HepG2 (cell line): ENCODE results near the gene GPRC5D. TPM values are rescaled to one million over a fixed set of nuclear protein-coding genes. Genes with fewer than 3 reads are reported as not detected.
A peak's percentile ranks its signal among the peaks of the same experiment; 100 is the strongest.

ENCODE experiments used
- AGO2 ChIP-seq: fragments of 200-400 bp; formaldehyde crosslinking; optimal IDR thresholded peaks from 2 replicates; pipeline ENCODE3; 2017; ENCODE audit warnings: mild to moderate bottlenecking, low read depth, low read length, moderate library complexity
- ATF7-NPFF ChIP-seq: sonication (generic); formaldehyde crosslinking; IDR thresholded peaks from 2 replicates; pipeline ENCODE4 v1.8.1; 2023; ENCODE audit warnings: mild to moderate bottlenecking, low read depth, missing genetic modification reagents, moderate library complexity
- EP300 ChIP-seq, 3 experiments: sonication (generic) in 1 of 3; formaldehyde crosslinking in 1 of 3; IDR thresholded peaks; 2 replicates each; pipeline versions ENCODE4 v1.5.1 to v1.6.1; 2011 to 2020; ENCODE audit warnings: low read depth in 2 of 3, low read length in 2 of 3, borderline replicate concordance in 1 of 3, improper control_type of control experiment in 1 of 3, mild to moderate bottlenecking in 1 of 3, missing genetic modification reagents in 1 of 3, moderate library complexity in 1 of 3
- MTF1 ChIP-seq: sonication (generic); formaldehyde crosslinking; IDR thresholded peaks from 2 replicates; pipeline ENCODE4 v1.5.0; 2020; ENCODE audit warnings: missing genetic modification reagents
- PHF21A ChIP-seq: sonication (generic); formaldehyde crosslinking; IDR thresholded peaks from 2 replicates; pipeline ENCODE4 v1.5.0; 2020; ENCODE audit warnings: mild to moderate bottlenecking, missing genetic modification reagents
- SALL2 ChIP-seq: sonication (generic); formaldehyde crosslinking; IDR thresholded peaks from 2 replicates; pipeline ENCODE4 v1.8.1; 2023; ENCODE audit warnings: mild to moderate bottlenecking, missing genetic modification reagents, inconsistent platforms
- SRY ChIP-seq: sonication (generic); formaldehyde crosslinking; IDR thresholded peaks from 2 replicates; pipeline ENCODE4 v1.8.0; 2022; ENCODE audit warnings: mild to moderate bottlenecking, missing genetic modification reagents
- ZNF33B ChIP-seq: sonication (generic); formaldehyde crosslinking; IDR thresholded peaks from 2 replicates; pipeline ENCODE4 v1.5.1; 2020; ENCODE audit warnings: mild to moderate bottlenecking, missing genetic modification reagents
- ZSCAN22 ChIP-seq: sonication (generic); formaldehyde crosslinking; IDR thresholded peaks from 2 replicates; pipeline ENCODE4 v1.4.0; 2020; ENCODE audit warnings: mild to moderate bottlenecking, missing genetic modification reagents
- polyA plus RNA-seq, 8 experiments: library from polyadenylated mRNA; depleted of rRNA in 3 of 8; stranded (reverse) in 7 of 8; unstranded in 1 of 8; fragments of >200 nt; fragmentation: Illumina TruSeq in 4 of 8; extraction: Trizol in 4 of 8; gene quantifications; 2 replicates each; pipeline versions ENCODE4 v1.2.1 to v1.2.3, GENCODE V29; 2011 to 2016; ENCODE audit warnings: low read depth in 4 of 8, missing spikeins in 1 of 8, mixed read lengths in 1 of 8; ENCODE audit not compliant: insufficient read depth in 1 of 8
- total RNA-seq, 5 experiments: library from RNA; depleted of rRNA; stranded (reverse); fragments of >200 nt; fragmentation: Illumina TruSeq; extraction: Trizol; gene quantifications; 2 replicates each; pipeline ENCODE4 v1.2.3, GENCODE V29; 2016; ENCODE audit warnings: low read depth in 1 of 5
- TF ChIP-seq, protein P1 (sequence below): sonication (generic); formaldehyde crosslinking; IDR thresholded peaks from 2 replicates; pipeline ENCODE4 v1.5.0; 2020; ENCODE audit warnings: mild to moderate bottlenecking, missing genetic modification reagents, borderline replicate concordance
- TF ChIP-seq, protein P2 (sequence below): sonication (generic); formaldehyde crosslinking; IDR thresholded peaks from 2 replicates; pipeline ENCODE4 v1.8.1; 2023; ENCODE audit warnings: mild to moderate bottlenecking, missing genetic modification reagents, borderline replicate concordance
- TF ChIP-seq, protein P3 (sequence below): sonication (generic); formaldehyde crosslinking; IDR thresholded peaks from 2 replicates; pipeline ENCODE4 v1.8.0; 2022; ENCODE audit warnings: mild to moderate bottlenecking, missing genetic modification reagents, borderline replicate concordance
- TF ChIP-seq, protein P4 (sequence below): sonication (generic); formaldehyde crosslinking; IDR thresholded peaks from 2 replicates; pipeline ENCODE4 v1.4.0; 2020; ENCODE audit warnings: missing genetic modification reagents

The GPRC5D gene
- total and polyA plus RNA-seq, 2 of the 13 experiments (the other 11 are each of a cell fraction or from before 2014, with no cell fraction given): not detected

DNA sequence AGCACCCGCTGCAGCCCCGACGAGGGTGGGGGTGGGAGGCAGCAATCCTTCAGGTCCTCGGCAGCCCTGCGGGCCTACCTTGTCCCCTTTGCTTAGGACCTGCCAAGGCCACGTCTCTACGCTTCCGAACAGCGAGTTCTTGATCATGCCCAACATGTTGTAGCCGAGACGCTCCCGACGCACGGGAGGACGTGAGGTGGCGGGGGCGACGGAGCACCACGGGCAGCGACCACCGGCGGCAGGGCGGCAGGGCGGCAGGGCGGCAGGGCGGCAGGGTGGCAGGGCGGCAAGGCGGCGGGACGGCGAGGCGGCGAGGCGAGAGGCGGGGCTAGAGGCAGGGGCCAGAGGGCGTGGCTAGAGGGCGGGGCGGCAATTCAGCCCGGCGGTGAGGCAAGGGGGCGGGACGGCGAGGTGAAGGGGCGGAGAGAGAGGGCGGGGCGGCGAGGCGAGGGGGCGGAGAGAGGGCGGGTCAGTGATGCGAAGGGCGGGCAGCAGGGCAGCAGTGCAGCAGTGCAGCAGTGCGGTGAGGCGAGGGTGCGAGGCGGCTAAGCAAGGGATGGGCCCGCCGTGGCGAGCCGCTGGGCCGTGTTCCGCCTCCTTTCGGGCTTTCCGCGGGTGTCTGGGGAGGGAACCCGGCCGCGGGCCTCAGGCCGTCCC lies 48.1 kb upstream of the GPRC5D start, which contains the start of gene HEBP1 (continued):
- TF ChIP-seq, protein P1, sequence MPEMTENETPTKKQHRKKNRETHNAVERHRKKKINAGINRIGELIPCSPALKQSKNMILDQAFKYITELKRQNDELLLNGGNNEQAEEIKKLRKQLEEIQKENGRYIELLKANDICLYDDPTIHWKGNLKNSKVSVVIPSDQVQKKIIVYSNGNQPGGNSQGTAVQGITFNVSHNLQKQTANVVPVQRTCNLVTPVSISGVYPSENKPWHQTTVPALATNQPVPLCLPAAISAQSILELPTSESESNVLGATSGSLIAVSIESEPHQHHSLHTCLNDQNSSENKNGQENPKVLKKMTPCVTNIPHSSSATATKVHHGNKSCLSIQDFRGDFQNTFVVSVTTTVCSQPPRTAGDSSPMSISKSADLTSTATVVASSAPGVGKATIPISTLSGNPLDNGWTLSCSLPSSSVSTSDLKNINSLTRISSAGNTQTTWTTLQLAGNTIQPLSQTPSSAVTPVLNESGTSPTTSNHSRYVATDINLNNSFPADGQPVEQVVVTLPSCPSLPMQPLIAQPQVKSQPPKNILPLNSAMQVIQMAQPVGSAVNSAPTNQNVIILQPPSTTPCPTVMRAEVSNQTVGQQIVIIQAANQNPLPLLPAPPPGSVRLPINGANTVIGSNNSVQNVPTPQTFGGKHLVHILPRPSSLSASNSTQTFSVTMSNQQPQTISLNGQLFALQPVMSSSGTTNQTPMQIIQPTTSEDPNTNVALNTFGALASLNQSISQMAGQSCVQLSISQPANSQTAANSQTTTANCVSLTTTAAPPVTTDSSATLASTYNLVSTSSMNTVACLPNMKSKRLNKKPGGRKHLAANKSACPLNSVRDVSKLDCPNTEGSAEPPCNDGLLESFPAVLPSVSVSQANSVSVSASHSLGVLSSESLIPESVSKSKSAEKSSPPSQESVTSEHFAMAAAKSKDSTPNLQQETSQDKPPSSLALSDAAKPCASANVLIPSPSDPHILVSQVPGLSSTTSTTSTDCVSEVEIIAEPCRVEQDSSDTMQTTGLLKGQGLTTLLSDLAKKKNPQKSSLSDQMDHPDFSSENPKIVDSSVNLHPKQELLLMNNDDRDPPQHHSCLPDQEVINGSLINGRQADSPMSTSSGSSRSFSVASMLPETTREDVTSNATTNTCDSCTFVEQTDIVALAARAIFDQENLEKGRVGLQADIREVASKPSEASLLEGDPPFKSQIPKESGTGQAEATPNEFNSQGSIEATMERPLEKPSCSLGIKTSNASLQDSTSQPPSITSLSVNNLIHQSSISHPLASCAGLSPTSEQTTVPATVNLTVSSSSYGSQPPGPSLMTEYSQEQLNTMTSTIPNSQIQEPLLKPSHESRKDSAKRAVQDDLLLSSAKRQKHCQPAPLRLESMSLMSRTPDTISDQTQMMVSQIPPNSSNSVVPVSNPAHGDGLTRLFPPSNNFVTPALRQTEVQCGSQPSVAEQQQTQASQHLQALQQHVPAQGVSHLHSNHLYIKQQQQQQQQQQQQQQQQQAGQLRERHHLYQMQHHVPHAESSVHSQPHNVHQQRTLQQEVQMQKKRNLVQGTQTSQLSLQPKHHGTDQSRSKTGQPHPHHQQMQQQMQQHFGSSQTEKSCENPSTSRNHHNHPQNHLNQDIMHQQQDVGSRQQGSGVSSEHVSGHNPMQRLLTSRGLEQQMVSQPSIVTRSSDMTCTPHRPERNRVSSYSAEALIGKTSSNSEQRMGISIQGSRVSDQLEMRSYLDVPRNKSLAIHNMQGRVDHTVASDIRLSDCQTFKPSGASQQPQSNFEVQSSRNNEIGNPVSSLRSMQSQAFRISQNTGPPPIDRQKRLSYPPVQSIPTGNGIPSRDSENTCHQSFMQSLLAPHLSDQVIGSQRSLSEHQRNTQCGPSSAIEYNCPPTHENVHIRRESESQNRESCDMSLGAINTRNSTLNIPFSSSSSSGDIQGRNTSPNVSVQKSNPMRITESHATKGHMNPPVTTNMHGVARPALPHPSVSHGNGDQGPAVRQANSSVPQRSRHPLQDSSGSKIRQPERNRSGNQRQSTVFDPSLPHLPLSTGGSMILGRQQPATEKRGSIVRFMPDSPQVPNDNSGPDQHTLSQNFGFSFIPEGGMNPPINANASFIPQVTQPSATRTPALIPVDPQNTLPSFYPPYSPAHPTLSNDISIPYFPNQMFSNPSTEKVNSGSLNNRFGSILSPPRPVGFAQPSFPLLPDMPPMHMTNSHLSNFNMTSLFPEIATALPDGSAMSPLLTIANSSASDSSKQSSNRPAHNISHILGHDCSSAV: no peak
- TF ChIP-seq SRY (0 out of 2 replicates have a peak, but pooled peaks have one; percentile 70), ATF7-NPFF (CRISPR knock-in tag) (peak; percentile 36; the same call in 1 of the 2 replicates), EP300 (IDR thresholded peaks at IDR 0.05; ENCODE audit: low read depth in 2 of 2, low read length in 2 of 2) (peak in 1 of 2 experiments; percentile 60; a peak in 1 of 4 replicates), EP300 (CRISPR knock-in tag; IDR thresholded peaks at IDR 0.05; ENCODE audit: borderline replicate concordance) (no peak), ZNF33B (CRISPR knock-in tag) (no peak), MTF1 (CRISPR knock-in tag) (no peak), ZSCAN22 (CRISPR knock-in tag) (no peak), SALL2 (CRISPR knock-in tag) (0 out of 2 replicates have a peak, but pooled peaks have one; percentile 55), PHF21A (CRISPR knock-in tag) (no peak), AGO2 (peak; percentile 54)
- TF ChIP-seq, protein P2, sequence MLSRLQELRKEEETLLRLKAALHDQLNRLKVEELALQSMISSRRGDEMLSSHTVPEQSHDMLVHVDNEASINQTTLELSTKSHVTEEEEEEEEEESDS (CRISPR knock-in tag): no peak
- TF ChIP-seq, protein P3, sequence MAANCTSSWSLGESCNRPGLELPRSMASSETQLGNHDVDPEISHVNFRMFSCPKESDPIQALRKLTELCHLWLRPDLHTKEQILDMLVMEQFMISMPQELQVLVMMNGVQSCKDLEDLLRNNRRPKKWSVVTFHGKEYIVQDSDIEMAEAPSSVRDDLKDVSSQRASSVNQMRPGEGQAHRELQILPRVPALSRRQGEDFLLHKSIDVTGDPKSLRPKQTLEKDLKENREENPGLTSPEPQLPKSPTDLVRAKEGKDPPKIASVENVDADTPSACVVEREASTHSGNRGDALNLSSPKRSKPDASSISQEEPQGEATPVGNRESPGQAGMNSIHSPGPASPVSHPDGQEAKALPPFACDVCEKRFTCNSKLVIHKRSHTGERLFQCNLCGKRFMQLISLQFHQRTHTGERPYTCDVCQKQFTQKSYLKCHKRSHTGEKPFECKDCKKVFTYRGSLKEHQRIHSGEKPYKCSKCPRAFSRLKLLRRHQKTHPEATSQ (CRISPR knock-in tag): no peak
- TF ChIP-seq, protein P4, sequence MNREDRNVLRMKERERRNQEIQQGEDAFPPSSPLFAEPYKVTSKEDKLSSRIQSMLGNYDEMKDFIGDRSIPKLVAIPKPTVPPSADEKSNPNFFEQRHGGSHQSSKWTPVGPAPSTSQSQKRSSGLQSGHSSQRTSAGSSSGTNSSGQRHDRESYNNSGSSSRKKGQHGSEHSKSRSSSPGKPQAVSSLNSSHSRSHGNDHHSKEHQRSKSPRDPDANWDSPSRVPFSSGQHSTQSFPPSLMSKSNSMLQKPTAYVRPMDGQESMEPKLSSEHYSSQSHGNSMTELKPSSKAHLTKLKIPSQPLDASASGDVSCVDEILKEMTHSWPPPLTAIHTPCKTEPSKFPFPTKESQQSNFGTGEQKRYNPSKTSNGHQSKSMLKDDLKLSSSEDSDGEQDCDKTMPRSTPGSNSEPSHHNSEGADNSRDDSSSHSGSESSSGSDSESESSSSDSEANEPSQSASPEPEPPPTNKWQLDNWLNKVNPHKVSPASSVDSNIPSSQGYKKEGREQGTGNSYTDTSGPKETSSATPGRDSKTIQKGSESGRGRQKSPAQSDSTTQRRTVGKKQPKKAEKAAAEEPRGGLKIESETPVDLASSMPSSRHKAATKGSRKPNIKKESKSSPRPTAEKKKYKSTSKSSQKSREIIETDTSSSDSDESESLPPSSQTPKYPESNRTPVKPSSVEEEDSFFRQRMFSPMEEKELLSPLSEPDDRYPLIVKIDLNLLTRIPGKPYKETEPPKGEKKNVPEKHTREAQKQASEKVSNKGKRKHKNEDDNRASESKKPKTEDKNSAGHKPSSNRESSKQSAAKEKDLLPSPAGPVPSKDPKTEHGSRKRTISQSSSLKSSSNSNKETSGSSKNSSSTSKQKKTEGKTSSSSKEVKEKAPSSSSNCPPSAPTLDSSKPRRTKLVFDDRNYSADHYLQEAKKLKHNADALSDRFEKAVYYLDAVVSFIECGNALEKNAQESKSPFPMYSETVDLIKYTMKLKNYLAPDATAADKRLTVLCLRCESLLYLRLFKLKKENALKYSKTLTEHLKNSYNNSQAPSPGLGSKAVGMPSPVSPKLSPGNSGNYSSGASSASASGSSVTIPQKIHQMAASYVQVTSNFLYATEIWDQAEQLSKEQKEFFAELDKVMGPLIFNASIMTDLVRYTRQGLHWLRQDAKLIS (CRISPR knock-in tag): no peak
